ENCODE results near the gene MAP4K3. TPM values are rescaled to one million over a fixed set of nuclear protein-coding genes. Genes with fewer than 3 reads are reported as not detected.
A peak's percentile ranks its signal among the peaks of the same experiment; 100 is the strongest.

Gene MAP4K3
- total RNA-seq, 1 donor from 2014 or later, result 58.1 TPM

DNA sequence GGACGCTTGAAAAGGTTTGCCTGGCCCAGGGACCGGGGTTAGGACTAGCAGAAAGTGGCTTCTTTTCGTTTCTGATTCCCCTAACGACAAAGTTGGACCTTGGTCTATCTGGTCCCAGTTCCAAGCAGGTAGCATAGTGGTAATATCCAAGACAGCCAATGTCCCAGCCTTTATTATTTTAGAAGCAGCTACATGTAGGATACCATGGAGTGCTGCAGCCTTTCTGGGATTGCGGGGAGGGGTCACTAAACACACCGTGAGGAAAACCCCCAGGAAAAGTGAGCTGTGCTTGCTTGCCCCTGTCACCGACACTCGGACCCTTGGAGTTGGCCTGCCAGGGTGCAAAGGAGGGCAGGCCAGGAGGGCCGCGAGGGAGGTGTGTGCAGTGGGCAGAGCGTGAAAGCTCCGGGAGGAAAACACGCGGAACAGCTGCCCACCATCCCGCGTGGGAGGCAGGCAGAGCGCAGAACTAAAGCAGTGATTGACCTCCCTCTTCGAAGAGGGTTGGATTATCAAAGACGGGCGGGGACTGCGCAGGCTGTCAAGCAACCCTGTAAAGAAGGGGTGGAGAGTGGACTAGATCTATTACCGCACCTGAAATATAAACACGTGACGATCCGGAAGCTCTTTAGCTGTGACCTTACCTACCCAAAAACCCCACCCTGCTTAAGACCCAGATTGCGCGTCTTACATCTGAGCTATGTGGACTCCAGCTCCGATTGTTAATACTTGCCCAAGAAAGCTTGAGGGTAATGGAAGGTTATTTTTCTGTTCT, 624 bp upstream of the MAP4K3 start:
- no peaks in the 10 kb centered on the region for H3K27me3 Mint-ChIP-seq (ENCODE audit: low read depth, unreplicated experiment)
- H2AFZ ChIP-seq (ENCODE audit: low read depth, low read length), result peak overlapping the region; percentile 74

DNA sequence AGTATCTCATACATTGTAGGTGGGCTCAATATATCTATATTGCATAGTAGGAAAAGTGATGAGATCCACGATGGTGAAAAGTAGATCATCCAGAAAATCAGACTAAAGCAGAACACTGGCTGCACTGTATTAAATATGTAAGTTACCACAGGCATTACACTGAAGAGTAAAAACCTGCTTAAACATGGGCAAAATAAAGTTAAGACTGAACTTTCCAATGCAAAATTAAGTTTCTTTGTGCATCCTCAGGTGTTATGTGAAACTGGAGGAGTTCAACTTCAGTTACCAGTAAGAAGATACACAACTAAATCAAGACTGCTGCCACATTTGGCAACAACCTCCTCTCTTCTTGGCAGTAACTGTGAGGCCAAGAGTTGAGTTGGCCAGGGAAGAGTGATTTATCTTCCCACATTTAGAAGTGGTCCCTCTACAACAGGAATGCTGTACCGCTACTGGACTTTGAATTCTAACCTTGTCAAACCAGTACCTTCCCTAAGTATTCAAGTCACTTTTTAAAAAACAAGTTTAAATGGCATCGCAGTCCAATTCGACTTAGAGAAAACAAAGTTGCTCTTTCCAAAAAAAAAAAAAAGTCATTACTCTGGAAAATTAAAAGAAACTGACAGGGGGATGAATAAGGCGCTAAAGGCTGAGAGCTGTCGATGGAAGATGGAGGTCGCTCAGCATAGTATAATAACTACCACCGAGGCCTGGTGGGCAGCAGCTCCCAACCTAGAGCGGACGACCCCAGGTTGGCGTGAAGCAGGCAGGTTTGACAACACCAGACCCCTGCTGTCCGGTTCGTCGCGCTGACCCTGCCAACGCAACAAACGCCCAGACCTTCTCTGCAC, 1.1 kb downstream of the MAP4K3 start:
- Mint-ChIP-seq H3K27me3 (ENCODE audit: low read depth, unreplicated experiment) (no peaks in the 10 kb centered on the region), H3K36me3 (ENCODE audit: low read depth, unreplicated experiment) (no peaks in the 10 kb centered on the region), H3K27ac (ENCODE audit: unreplicated experiment) (peak overlapping the region; percentile 96), H3K4me1 (ENCODE audit: low read depth, unreplicated experiment) (peaks cover 49% of the 10 kb centered on the region), H3K4me3 (ENCODE audit: unreplicated experiment) (peak overlapping the region; percentile 95), H3K9me3 (ENCODE audit: unreplicated experiment) (no peaks in the 10 kb centered on the region)
- Histone ChIP-seq H4K20me1 (ENCODE audit: insufficient read depth, low read length) (peaks cover 53% of the 10 kb centered on the region), H3K4me2 (ENCODE audit: low read length) (peak overlapping the region; percentile 93), H3K4me1 (ENCODE audit: insufficient read depth, low read length) (peaks cover 39% of the 10 kb centered on the region), H3K27me3 (ENCODE audit: insufficient read depth, low read length) (no peaks in the 10 kb centered on the region), H2AFZ (ENCODE audit: low read depth, low read length) (peak overlapping the region; percentile 35), H3K9ac (ENCODE audit: low read length) (peak overlapping the region; percentile 89), H3K4me3 (ENCODE audit: insufficient read depth, low read depth, low read length) (peak overlapping the region; percentile 90), H3K79me2 (ENCODE audit: insufficient read depth, low read length) (peaks cover 72% of the 10 kb centered on the region), H3K27ac (ENCODE audit: low read depth, low read length) (peak overlapping the region; percentile 81), H3K36me3 (ENCODE audit: insufficient read depth, low read length) (no peaks in the 10 kb centered on the region), H3K9me3 (ENCODE audit: insufficient read depth, low read depth, low read length) (no peaks in the 10 kb centered on the region)
- DNase-seq (ENCODE audit: low read depth) (peak; percentile 78), FAIRE-seq (no peak)
- TF ChIP-seq, protein P1, sequence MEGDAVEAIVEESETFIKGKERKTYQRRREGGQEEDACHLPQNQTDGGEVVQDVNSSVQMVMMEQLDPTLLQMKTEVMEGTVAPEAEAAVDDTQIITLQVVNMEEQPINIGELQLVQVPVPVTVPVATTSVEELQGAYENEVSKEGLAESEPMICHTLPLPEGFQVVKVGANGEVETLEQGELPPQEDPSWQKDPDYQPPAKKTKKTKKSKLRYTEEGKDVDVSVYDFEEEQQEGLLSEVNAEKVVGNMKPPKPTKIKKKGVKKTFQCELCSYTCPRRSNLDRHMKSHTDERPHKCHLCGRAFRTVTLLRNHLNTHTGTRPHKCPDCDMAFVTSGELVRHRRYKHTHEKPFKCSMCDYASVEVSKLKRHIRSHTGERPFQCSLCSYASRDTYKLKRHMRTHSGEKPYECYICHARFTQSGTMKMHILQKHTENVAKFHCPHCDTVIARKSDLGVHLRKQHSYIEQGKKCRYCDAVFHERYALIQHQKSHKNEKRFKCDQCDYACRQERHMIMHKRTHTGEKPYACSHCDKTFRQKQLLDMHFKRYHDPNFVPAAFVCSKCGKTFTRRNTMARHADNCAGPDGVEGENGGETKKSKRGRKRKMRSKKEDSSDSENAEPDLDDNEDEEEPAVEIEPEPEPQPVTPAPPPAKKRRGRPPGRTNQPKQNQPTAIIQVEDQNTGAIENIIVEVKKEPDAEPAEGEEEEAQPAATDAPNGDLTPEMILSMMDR (IDR thresholded peaks at IDR 0.05; ENCODE audit: insufficient read depth, low read depth, low read length), result no peak
- TF ChIP-seq EZH2 (IDR thresholded peaks at IDR 0.05; ENCODE audit: insufficient read depth, low read length), result no peak

More for the DNA sequence above, 624 bp upstream of the MAP4K3 start:
- Histone ChIP-seq H3K27ac (ENCODE audit: low read depth, low read length) (peak overlapping the region; percentile 81), H3K4me1 (ENCODE audit: insufficient read depth, low read length) (peaks cover 39% of the 10 kb centered on the region), H3K27me3 (ENCODE audit: insufficient read depth, low read length) (no peaks in the 10 kb centered on the region), H4K20me1 (ENCODE audit: insufficient read depth, low read length) (peaks cover 36% of the 10 kb centered on the region), H3K4me3 (ENCODE audit: insufficient read depth, low read depth, low read length) (peak overlapping the region; percentile 90), H3K79me2 (ENCODE audit: insufficient read depth, low read length) (peaks cover 54% of the 10 kb centered on the region), H3K9ac (ENCODE audit: low read length) (peak overlapping the region; percentile 89), H3K36me3 (ENCODE audit: insufficient read depth, low read length) (no peaks in the 10 kb centered on the region), H3K9me3 (ENCODE audit: insufficient read depth, low read depth, low read length) (no peaks in the 10 kb centered on the region), H3K4me2 (ENCODE audit: low read length) (peak overlapping the region; percentile 93)
- H3K4me1 Mint-ChIP-seq (ENCODE audit: low read depth, unreplicated experiment), result peaks cover 35% of the 10 kb centered on the region
- H3K36me3 Mint-ChIP-seq (ENCODE audit: low read depth, unreplicated experiment), result peaks cover 6% of the 10 kb centered on the region
- FAIRE-seq, result no peak
- no peak for DNase-seq (ENCODE audit: low read depth)
- H3K27ac Mint-ChIP-seq (ENCODE audit: unreplicated experiment), result peak overlapping the region; percentile 53
- peaks cover 6% of the 10 kb centered on the region for H3K9me3 Mint-ChIP-seq (ENCODE audit: unreplicated experiment)
- TF ChIP-seq EZH2 (IDR thresholded peaks at IDR 0.05; ENCODE audit: insufficient read depth, low read length), result no peak
- TF ChIP-seq, protein P1 (IDR thresholded peaks at IDR 0.05; ENCODE audit: insufficient read depth, low read depth, low read length), result no peak
- H3K4me3 Mint-ChIP-seq (ENCODE audit: unreplicated experiment), result peak overlapping the region; percentile 89

Data from astrocyte (in vitro differentiated cells and primary cell).